Measurements from ENCODE around the gene ARID4A.

DNA sequence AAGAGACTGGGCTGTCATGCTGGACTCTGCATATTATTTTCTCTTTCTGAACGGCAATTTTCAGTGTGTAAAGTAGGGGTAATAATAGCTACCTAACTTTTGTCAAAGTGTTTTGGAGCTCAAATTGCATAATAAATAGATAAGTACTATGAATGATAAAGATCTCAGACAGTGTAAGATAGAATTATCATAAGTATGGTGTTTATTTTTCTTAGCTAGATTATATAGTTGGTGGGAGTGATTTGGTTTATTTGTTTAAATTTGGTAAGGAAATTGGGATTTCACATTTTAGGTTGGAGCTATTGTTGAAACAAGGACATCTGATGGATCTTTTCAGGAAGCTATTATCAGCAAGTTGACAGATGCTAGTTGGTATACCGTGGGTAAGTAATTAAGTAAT lies 7.4 kb downstream of the ARID4A start:
- TF ChIP-seq, protein P1, sequence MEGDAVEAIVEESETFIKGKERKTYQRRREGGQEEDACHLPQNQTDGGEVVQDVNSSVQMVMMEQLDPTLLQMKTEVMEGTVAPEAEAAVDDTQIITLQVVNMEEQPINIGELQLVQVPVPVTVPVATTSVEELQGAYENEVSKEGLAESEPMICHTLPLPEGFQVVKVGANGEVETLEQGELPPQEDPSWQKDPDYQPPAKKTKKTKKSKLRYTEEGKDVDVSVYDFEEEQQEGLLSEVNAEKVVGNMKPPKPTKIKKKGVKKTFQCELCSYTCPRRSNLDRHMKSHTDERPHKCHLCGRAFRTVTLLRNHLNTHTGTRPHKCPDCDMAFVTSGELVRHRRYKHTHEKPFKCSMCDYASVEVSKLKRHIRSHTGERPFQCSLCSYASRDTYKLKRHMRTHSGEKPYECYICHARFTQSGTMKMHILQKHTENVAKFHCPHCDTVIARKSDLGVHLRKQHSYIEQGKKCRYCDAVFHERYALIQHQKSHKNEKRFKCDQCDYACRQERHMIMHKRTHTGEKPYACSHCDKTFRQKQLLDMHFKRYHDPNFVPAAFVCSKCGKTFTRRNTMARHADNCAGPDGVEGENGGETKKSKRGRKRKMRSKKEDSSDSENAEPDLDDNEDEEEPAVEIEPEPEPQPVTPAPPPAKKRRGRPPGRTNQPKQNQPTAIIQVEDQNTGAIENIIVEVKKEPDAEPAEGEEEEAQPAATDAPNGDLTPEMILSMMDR (IDR thresholded peaks at IDR 0.05 in 8 of 11, conservative IDR thresholded peaks at IDR 0.05 in 3 of 11): no peak
- no peak for TF ChIP-seq POLR2AphosphoS5 (IDR thresholded peaks at IDR 0.05)

All from spleen (tissue), 7 donors.